Measurements from ENCODE around the gene GPR137.

GRCh38 chr11:64254326-64254725 is 31.3 kb upstream of the GPR137 start:
- no peak for TF ChIP-seq CTCF (IDR thresholded peaks at IDR 0.05)
- no peak for TF ChIP-seq EZH2 (IDR thresholded peaks at IDR 0.05)

Measured in neural progenitor cell (in vitro differentiated cells).